NCI-H748 (cell line): ENCODE measurements around the gene ITGB2.
"Not testable (repeated sequence)": the region's sequence is repeated elsewhere in the genome, so short reads cannot be mapped to it uniquely, and the experiment has no call there.

Experiments
- DNase-seq: peaks from one replicate; lab custom pipeline; 2025; ENCODE audit not compliant: unreplicated experiment; lab: John Stamatoyannopoulos, UW

Gene ITGB2

DNA sequence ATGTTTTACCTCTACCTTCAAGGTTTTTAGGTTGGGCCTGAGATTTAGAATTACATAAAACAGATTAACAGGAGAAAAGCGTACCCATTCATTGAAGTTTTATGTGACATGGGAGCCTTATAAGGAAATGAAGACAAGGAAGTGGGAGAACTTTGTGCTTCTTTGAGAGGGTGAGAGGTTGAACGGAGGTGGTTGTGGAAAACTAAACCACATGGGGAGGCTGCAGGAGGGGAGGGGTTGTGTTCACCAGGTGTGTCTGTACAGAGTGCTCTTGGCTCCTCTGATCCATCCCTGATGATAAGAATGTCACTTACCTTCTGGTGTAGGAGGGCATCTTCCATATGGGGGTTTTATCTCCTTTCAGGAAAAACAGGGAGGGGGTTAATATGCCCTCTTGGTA lies 21.9 kb upstream of the ITGB2 start:
- no peak for DNase-seq

DNA sequence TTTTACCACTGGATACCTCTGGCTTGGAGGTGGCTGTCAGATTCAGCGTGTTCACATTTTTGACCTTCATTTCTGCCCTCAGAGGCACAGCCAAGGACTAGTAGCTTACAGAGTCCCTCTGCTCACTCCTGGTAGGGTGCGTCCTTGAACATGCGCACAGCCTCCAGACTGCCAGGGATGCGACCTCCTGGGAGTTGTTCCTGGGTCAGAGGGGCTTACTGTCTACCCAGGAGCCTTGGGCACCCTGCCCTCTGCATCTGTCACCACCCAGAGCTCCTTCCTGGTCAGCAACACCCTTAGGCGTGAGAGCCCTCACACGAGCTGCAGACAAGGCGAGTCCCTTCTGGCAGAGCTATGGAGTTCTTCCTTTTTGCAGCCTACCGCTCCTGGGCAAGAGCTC lies 20.9 kb upstream of the ITGB2 start:
- no peak for DNase-seq

DNA sequence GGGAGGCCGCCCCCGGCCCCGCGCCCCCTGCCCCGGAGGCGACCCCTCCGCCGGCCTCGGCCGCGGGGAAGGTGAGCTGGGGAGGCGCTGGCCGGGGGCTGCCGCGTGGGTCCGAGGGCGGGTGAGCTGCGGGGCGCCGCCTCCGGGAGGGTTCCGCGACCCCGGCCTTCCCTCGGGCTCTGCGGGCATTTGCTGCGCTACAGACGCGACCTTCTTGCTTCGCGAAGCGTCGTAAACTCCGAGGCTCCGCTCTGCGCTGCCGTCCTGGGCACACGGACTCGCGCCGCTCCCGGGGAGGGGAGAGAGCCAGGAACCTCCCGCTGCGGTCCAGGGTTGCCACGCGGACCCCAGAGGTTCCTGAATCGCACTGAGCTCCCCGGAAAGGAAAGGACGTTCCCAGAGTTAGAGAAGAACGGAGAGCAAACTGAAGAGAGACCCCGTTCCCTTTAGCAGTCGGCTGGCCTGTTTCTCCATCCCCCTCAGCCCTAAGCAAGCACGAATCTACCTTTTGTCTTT lies 19.5 kb upstream of the ITGB2 start:
- DNase-seq, result peak; percentile 51

DNA sequence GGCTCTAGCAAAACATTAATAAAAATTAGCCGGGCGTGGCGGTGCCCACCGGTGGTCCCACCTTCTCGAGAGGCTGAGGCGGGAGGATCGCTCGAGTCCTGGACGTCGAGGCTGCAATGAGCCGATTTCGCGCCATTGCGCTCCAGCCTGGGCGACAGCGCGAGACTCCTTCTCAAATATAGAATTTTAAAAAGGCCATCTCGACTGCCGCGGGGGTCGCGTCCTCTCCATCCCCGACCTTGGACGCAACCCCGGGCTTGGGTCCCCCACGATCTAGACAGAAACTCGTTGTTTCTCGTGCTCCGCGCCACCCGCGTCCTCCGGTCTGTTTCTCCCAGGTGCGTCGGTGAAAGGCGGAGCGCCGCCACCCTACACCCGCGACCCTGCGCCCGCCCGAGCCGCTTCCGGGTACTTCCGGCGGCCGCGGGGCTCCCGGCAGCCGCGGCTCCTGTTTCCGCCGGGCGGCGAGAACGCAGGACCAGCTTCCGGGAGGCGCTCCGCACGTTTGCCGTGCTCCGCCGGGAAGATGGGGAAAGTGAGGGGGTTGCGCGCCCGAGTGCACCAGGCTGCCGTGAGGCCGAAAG lies 18.9 kb upstream of the ITGB2 start, which contains the start of gene SLX9:
Gene SLX9 (plus strand): TSS at position 498 of the 584 bp plus-strand sequence. CDS start 29 bp downstream, at position 527.
- peak; percentile 84 for DNase-seq

DNA sequence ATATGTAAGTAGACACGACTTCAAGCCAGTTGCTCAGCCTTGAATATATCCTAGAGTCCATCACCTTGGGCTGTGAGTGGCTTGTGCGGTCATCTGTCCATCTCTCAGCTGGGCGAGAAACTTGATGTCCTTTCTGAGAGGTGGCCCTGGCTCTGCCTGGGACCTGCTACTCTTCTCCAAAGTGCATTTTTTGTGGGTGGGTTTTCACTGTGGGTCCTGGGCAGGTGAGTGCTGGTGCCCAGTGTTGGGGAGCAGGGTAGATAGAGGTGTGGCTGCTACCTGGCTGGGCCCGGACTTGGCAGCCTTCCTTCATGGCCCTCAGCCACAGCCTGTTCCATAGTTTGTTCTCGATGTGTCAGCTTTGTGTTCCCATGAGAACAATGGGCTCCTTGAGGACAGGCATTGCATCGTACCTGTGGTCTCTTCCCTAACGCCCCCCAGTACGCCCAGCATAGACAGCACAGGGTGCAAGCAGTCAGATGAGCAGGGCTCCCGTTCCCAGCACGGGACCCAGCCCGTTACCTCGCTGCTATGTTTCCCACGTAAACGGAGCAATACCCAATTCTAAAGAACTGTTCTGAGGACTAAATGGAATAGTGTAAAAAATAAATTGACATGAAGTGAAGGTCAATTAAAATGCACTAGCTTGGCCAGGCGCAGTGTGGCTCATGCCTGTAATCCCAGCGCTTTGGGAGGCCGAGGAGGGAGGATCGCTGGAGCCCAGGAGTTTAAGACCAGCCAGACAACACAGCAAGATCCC lies 18.3 kb upstream of the ITGB2 start:
- no peak for DNase-seq

DNA sequence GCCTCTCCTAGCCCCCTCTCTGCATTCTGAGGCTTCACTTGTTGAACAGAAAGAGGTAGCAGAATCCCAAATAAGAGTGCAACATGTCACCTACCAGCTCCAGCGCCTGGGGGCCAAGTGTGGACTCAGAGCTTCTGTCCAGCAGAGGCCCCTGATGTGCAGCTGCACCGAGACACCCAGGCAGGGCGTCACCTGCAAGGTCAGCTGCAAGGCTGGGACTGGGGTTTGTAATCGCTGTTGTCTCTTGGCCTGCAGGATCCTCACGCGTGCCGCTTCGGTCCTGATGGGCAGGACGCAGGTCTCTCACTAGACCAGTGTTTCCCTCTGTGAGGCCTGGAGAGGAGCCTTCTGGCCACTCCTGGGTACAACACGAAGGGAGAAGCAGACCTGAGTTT lies 14.8 kb upstream of the ITGB2 start:
- DNase-seq, result no peak

DNA sequence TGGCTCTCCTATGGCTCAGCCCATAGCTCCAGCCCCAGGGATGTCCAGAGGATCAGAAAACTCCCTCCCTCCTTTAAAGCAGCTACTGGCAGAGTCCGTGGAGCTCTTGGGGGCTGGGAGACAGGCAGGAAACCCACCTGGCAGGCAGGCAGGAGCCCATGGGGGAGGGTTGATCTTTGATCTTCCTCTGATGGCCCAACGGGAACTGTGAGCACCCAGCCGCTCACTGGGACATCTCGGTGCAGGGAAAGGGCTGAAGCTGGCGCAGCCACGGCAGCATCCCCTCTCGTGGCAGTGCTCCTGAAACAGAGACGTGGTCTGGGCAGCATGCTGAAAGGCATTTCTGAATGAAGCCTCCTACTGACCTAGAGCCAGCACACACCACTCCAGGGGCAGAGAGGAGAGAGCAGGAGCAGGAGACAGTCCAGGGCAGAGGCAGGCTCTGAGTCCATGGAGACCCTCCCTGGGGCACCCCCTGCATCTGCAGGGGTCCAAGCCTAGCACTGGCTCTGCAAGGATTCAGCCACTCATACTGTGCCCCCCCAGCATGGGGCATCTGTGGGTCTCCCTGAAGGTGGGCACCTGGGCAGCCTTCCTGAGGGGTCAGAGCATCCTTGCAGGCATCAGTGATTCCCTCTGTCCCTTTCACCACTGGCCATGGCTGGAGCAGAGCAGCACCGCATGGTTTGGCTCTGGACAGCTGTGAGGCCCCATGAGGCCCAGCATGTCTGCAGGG lies 14.3 kb upstream of the ITGB2 start:
- no peak for DNase-seq

DNA sequence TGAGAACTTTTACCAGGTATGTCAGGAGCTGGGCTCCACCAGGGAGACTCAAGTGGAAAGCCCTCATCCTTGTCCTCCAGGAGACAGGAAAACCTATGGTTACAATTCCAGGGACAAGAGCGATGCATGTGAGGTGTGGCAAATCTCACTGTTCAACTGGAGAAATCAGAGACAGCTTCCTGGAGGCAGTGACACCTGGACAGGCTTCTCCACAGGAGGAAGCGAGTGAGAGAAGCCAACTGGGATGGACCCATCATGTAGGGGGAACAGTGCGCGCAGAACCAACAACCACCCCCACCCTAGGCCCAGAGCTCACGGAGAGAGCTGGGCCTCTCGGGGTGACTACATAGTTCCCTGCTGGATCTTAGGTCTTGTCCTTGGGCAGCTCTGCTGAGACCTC lies 13.6 kb upstream of the ITGB2 start:
- DNase-seq, result no peak

DNA sequence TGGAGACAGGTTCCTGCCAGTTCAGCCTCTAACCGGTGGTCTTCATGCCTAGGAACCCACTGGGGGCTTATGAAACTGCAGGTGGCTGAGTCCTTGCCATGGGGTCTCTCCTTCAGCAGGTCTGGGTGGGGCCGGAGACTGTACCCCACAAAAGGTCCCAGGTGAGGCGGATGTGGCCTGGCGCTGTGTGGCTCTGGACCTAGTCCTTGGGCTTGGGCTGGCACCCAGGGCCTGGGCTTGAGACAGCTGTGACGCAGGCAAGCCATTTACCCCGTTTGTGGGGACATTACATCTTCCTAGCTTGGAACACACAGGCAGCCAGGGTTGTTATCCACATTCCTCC lies 13.2 kb upstream of the ITGB2 start:
- no peak for DNase-seq

DNA sequence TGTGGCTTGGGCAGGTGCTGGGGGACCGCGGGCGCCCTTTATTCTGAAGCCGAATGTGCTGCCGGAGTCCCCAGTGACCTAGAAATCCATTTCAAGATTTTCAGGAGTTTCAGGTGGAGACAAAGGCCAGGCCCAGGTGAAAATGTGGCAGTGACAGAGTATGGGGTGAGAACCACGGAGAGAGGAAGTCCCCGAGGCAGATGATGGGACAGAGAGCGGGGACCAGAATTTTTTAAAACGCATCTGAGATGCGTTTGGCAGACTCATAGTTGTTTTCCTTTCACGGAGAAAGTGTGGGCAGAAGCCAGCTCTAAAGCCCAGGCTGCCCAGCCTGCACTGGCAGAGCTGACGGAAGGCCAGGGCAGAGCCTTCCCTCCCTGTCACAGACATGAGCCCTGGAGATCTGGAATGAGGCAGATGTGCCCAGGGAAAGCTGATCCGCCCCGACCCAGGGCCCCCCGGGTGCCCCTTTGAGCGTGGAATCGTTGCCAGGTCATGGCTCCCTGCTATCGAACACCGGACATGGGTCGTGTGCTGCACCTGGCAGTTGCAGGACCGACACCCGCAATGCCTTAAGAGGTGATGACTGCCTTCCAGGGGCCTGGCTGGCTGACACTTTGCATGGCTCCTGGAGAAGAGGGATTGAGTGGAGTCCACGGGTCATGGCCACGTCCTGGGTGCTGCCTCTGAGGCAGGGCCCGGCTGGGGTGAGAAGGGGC lies 12.7 kb upstream of the ITGB2 start:
- no peak for DNase-seq

DNA sequence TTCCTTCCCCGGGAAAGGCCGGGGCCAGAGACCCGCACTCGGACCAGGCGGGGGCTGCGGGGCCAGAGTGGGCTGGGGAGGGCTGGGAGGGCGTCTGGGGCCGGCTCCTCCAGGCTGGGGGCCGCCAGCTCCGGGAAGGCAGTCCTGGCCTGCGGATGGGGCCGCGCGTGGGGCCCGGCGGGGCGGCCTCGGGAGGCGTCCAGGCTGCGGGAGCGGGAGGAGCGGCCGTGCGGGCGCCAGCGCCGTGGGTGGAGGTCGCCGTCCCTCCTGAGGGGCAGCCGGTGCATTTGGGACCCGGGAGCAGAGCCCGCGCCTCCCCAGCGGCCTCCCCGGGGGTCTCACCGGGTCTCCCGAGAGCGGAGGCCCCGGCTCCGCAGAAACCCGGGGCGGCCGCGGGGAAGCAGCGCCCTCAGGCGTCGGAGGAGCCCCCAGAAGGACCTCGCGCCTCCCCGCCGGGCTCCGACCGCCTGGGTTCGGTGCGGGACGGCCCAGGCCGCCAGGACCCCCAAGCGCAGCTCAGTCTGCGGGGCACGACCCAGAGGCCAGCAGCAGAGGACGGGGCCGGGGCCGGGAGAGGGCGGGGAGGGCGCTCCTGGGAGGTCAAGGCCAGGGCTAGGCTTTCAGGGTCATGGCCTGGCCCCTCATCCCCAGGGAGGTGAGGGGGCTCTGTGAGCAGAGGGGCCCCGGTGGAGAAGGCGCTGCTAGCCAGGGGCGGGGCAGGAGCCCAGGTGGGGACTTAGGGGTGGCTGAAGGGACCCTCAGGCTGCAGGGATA lies 11.9 kb upstream of the ITGB2 start:
- peak; percentile 16 for DNase-seq

DNA sequence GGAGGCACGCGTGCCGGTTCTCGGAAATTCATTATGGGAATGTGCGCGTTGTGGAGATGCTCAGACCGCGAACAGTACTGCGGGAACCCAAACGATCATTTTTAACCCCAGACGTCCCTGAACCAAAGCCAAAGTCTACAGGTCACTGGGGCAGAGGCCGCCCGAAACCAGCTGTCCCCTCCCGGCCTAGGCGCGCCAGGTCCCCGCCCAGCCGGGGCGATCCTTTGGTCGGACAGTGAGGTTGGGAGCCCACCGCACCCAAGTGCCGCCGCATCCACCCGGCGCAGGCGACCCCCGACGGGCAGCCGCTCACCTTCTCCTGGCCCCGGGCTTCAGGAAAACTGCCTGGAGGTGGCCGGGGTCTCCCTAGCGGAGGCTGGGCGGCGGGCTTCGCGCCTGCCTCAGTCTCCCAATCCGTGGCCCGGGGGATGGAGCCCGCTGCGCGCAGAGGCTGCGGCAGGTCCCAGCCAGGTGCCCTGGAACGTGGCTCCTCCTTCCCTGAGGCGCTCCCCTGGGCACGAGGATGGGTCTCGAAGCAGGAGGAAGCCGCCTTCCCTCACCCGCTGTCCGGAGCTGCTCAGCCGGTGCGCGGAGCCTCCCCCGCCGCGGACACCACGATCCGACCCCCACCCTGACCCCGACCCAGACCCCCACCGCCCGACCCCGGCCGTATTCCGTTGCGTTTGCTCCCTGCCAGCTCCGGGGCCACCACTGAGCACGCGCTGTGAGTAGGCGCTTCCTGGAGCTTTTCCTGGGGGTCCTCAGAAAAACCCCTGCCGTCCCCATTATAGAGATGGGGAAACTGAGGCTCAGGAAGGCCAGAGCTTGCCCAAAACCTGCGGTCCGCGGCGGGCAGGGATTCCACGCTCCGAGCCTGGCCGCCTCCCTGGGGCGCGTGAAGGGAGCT lies 11.1 kb upstream of the ITGB2 start:
- DNase-seq, result peak; percentile 14

DNA sequence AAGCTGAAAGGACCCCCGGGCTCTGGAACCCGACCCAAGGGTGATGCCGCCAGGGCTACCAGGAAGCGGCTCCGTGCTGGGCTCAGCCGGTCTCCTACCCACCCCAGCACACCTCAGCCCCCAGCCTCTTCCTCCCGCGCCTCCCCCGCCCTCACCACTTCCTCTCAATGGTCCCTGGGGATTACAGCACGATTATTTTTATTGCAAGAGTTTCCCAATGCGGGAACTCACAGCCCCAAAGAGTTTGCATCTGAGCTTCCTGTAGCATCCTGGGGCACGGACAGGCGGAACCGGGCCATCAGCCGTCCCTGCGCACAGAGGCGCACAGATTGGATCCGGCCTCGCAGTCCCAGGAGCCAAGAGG lies 10.4 kb upstream of the ITGB2 start:
- no peak for DNase-seq

DNA sequence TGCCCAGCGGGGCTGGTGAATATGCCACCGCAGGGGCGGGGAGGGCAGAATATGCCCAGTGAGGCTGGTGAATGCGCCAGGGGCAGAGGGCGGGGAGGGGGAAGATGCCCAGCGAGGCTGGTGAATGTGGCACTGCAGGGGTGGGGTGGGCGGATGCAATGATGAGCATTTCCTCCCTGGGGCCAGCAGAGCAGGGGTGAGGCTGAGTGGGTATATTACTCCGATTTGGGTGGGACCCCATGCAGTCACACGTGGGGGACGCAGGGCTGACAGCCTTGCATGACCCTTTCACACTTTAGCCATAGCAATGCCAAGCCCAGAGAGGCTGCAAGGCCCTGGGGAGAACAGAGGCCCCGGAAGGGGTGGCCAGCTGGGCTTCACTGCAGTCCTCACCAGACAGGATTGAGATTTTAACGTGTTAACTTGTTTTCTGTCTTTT lies 9.9 kb upstream of the ITGB2 start:
- no peak for DNase-seq

DNA sequence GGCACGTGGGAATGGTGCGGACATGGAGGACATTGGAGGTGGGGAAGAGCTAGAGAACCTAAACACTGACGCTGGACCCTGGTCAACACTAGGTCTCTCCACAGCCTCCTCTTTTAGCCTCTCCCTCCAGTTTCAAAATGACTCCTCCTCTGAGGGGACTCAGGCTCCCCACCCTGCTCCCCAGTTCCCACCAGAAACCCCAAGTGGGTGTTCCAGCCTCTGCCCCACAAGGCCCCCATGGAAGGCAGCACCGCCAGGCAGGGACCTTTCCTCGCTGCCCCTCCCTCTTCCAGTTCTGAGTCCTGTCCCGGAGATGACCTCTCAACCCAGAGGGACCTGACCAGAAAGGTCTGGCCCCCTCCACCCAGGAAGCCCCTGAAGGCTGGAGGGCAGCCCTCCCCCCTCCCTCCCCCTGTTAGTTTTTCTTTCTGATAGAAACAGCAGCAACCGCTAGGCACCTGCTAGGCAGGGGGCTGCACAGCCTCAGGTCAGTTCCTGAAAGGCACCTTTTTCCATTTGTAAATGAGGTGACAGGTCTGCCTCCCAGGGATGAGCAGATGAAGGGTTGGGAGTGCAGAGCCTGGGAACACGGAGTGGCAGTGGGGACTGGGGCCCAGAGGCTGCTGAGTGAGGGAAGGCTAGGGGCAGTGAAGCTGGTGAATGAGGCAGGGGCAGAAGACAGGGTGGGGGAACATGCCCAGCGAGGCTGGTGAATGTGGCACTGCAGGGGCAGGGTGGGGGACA lies 9.3 kb upstream of the ITGB2 start:
- DNase-seq, result no peak

DNA sequence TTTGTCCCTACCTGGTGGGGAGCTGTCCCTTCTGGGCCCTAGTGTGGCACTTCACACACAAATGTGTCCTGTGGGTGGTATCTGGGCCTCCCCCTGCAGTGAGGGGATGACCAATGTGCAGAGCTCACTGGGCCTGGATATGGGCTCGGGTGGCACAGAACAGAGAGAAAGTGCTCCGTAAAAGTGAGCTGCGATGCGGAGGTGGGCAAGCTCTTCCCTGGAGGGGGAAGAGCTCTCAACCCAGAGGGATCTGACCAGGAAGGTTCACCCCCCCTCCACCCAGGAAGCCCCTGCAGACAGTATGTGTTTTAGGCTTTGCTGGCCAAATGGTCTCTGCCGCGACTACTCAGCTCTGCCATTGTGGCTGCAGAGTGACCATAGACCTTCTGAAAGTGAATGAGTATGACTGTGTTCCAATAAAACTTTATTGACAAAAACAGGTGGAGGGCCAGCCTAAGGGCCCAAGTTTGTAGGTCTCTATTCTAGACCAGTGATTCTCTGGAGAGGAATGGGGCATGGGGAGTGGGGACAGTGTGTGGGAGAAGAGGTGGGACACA lies 8.6 kb upstream of the ITGB2 start:
- DNase-seq, result no peak

DNA sequence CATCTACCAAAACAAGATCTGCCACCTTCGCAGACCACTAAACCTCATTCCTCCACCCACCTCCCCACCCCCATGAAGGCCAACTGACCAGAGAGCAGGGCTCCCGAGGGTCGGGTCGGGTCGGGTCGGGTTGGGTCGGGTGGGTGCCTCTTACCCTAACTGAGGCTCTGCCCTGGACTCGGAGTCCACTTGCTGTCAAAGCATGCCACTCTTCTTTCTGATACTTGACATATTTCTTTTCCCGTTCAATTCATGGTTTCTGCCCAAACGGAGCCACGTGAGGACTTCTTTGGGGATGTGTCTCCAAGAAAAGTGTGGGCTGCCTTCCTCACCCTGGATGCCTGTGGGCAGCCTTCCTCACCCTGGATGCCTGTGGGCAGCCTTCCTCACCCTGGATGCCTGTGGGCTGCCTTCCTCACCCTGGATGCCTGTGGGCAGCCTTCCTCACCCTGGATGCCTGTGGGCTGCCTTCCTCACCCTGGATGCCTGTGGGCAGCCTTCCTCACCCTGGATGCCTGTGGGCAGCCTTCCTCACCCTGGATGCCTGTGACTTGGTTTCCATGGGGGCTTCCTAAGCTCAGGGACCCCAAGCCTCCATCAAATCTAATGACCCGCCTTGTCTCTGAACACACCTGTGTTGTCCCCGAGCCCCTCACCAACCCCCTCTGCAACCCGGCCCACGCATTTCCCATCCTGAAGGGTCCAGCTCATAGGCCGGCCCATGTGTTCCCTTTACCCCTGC lies 8.0 kb upstream of the ITGB2 start:
- DNase-seq, result not testable (repeated sequence)
